ENCODE results near the gene PRKAG2. TPM values are rescaled to one million over a fixed set of nuclear protein-coding genes. Genes with fewer than 3 reads are reported as not detected.

PRKAG2 gene
- total RNA-seq, 2 experiments from 2014 or later = 18.4 to 29.9 TPM

DNA sequence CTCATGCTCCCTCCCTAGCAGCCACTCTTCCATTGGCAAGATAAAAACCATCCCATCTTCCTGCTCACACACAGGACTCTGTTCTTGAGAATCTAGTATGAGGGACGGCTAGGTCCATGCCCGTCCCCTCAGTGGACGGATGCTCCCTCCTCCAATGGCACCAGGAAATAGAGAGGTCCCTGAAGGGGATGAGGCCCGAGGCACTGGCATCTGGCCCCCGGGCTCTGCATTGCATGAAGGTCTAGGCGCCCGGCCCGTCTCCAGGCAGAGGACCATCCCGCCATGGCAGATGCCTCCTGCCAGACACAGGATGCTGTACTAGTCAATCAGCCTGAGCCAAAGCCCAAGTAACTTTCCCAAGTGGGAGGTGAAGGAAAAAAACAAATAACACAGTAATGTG is 15.0 kb downstream of the PRKAG2 start:
- H3K27ac Mint-ChIP-seq = no peak overlapping the region
- no peaks in the 10 kb centered on the region for H3K36me3 Mint-ChIP-seq
- H3K4me3 Mint-ChIP-seq = no peak overlapping the region
- no peaks in the 10 kb centered on the region for H3K9me3 Mint-ChIP-seq (ENCODE audit: low read depth)
- CTCF ChIA-PET = no interaction called here
- no peak for DNase-seq
- ATAC-seq = no peak
- H3K27me3 Mint-ChIP-seq = no peaks in the 10 kb centered on the region
- H3K4me1 Mint-ChIP-seq = no peaks in the 10 kb centered on the region

DNA sequence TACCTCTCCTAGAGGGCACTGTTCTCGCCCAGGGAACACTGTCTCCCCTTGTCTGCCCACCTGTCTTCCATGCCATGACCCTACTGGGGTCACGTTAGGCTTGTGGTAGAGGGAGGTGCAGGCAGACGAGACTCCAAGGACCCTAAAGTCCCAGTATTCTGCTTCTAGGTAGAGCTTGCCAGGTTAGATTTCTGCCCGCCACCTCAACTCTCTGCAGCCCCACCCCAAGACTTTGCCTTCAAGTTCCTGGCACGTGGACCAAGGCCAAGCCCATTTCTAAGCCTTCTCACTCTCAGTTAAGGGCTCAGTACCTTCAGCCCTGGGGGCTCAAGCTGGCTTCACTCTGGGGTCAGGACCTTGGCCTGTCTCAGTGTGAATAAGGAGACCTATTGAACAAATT is 16.1 kb downstream of the PRKAG2 start:
- no peak for DNase-seq
- H3K36me3 Mint-ChIP-seq = no peaks in the 10 kb centered on the region
- H3K9me3 Mint-ChIP-seq (ENCODE audit: low read depth) = no peaks in the 10 kb centered on the region
- H3K4me3 Mint-ChIP-seq = no peak overlapping the region
- CTCF ChIA-PET = no interaction called here
- H3K27me3 Mint-ChIP-seq = no peaks in the 10 kb centered on the region
- H3K4me1 Mint-ChIP-seq = no peaks in the 10 kb centered on the region
- no peak overlapping the region for H3K27ac Mint-ChIP-seq
- ATAC-seq = no peak

DNA sequence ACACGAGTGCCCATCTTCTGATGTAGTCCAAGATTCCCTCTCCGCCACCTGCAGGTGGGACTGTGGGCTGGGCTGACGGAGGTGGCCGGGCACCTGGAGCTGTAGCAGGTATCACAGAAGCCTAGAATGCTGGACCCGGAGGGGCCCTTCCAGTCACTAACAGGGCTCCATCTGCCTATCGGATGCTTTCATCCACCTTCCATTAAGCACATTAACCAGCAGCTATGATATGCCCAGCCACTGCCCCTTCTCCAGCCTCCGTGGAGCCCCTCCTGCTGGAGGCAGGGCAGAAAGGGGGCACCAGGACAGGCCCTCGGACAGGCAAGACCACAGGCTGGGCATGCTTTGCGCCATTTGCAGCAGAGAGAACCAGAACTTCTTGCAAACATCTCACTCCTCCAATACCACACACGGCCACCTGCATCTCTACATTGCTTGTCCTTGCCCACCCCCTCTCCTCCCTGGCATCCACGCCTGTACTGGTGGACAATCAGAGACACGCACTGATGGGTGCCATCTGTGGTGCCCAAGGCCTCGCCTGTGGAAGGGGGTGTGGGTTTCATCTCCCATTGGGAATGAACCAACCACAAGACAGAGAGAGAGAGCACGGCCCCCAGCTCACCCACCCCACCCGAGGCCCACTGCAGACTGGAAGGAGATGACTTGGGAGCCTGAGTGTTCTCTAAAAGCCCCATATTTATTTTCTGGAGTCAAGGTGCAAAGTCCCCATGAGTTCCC is 16.8 kb downstream of the PRKAG2 start:
- H3K36me3 Mint-ChIP-seq = no peaks in the 10 kb centered on the region
- DNase-seq (no peak), ATAC-seq (no peak)
- CTCF ChIA-PET = no interaction called here
- no peak overlapping the region for H3K4me3 Mint-ChIP-seq
- H3K9me3 Mint-ChIP-seq (ENCODE audit: low read depth) = no peaks in the 10 kb centered on the region
- no peaks in the 10 kb centered on the region for H3K4me1 Mint-ChIP-seq
- no peaks in the 10 kb centered on the region for H3K27me3 Mint-ChIP-seq
- H3K27ac Mint-ChIP-seq = no peak overlapping the region

DNA sequence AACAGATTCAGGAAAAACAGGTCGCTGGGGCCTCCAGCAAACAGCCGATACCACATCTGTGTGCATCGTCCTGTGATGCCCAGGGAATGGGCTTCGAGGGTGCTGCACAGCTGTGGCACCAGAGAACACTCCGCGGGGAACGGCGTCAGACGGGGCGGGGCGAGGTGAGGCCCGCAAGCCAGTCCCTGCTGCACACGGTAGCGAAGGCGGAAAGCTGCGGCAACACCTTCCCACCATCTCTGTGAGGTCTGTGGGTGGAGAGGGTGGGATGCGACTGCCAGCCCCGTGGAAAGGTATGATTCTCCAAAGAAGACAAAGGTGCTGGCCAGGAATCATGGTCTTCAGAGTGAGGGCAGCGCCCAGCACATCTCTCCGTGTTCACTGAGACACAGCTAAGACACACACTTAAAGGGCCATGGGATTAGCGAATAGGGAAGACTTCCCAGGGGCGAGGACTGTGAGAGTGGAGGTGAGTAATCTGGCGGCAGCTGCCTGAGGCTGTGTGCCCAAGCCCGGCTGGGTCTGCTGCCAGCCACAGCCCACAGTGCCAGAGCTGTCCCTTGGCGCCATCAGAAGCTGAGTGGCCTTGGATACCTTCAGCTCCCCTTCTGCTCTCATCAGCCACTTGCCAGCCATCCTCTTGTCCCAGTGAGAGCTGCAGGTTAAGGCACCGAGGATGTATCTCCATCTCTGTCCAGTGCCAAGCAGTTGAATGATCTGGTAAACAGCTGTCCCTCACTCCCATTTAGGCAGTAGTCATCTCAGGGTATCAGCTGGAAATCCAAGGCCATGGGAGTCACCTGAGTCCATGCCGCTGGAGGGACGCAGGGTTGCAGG is 17.6 kb downstream of the PRKAG2 start:
- Mint-ChIP-seq H3K27ac (no peak overlapping the region), H3K36me3 (no peaks in the 10 kb centered on the region), H3K27me3 (no peaks in the 10 kb centered on the region), H3K4me3 (no peak overlapping the region), H3K9me3 (ENCODE audit: low read depth) (no peaks in the 10 kb centered on the region), H3K4me1 (no peaks in the 10 kb centered on the region)
- CTCF ChIA-PET = interaction anchor here (0.6 kb wide), 1 partner anchor 77 kb away, joined by 3 read pairs; no protein-coding TSS in a partner anchor
- DNase-seq (no peak), ATAC-seq (no peak)

DNA sequence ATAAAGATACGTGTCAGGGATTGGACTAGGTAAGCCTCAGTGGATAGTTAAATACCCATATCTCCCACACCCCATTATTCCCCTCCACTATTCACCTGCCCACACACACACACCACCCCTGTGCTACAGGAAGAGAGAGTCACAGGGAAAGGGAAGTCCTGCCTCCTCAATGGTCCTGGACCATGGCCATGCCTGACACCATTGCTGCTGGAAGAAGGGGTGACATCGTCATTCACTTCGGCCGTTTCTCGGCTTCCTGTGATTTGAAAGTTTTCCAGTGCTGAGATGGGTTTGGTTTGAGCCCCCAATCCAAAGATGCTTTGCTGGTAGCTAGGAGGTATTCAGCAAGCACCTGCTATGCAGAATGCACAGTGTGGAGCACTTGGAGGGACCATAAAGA is 18.5 kb downstream of the PRKAG2 start:
- Mint-ChIP-seq H3K4me3 (no peak overlapping the region), H3K36me3 (no peaks in the 10 kb centered on the region), H3K27ac (no peak overlapping the region), H3K9me3 (ENCODE audit: low read depth) (no peaks in the 10 kb centered on the region), H3K27me3 (no peaks in the 10 kb centered on the region), H3K4me1 (no peaks in the 10 kb centered on the region)
- ATAC-seq = no peak
- CTCF ChIA-PET = no interaction called here
- DNase-seq = no peak

DNA sequence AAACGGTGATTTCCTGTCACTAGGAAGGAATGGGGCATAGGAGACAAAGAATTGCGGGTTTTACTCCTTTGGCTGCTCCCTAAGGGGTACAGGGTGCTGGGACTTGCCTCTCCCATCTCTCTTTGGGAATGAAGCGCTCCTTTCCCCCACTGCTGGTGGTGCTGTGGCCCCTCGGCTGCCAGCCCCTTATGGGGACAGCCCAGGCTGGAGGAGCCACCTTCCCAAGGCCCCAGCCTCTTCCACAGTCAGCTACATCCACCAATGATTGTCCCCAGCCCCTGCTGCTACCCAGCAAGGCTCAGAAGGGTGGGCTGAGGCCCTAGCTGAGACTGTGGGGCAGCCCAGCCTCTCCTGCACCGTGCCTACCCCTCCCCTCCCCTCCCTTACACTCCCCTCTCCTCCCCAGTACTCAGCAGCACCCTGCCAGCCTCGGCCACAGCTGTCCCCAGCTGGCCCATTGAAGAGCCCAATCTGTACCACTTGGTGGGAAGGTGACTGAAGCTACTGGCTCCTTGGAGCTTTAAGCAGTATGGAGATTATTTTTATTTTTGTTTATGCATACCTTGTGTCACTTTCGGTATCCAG is 19.0 kb downstream of the PRKAG2 start:
- DNase-seq (no peak), ATAC-seq (no peak)
- CTCF ChIA-PET = no interaction called here
- Mint-ChIP-seq H3K4me1 (no peaks in the 10 kb centered on the region), H3K4me3 (no peak overlapping the region), H3K36me3 (no peaks in the 10 kb centered on the region), H3K9me3 (ENCODE audit: low read depth) (no peaks in the 10 kb centered on the region), H3K27me3 (no peaks in the 10 kb centered on the region), H3K27ac (no peak overlapping the region)

DNA sequence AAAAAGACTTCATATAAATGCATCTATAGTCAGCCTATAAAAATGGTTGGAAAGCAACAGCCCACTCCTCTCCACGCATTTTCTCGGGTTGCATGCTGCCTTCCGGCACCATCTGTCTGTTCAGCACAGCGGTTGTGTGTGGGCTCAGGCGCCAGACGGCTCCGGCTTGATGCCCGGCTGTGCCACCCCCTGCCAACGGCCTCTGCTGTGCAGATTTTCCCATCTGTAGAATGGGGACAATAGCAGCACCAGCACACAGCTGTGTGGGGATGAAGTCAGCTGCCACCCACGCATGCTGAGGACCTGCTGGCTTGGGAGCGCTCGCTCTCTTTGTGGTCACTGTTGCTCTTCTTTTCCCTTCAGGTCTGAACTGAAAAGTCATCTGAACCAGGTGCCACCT is 19.5 kb downstream of the PRKAG2 start:
- ATAC-seq (no peak), DNase-seq (no peak)
- no peaks in the 10 kb centered on the region for H3K27me3 Mint-ChIP-seq
- H3K4me3 Mint-ChIP-seq = no peak overlapping the region
- H3K36me3 Mint-ChIP-seq = no peaks in the 10 kb centered on the region
- H3K4me1 Mint-ChIP-seq = no peaks in the 10 kb centered on the region
- CTCF ChIA-PET = no interaction called here
- H3K27ac Mint-ChIP-seq = no peak overlapping the region
- H3K9me3 Mint-ChIP-seq (ENCODE audit: low read depth) = no peaks in the 10 kb centered on the region

DNA sequence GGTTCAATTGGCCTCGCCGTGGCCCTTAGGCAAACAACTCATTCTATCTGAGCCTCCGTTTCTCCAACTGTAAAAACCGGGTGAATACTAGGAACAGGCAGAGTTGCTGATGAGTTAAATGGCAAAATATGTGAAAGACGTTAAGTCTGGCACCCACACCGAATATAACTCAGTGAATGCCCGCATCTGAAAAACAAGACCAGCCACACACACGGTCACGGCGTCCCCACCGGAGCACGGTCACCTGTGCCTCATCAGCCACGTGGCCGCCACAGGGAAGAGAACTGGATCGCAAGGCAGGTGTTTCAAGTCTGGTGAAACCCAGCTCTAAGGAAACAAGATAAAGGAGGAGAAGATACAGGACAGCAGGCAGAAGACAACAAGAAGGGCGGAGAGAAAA is 20.4 kb downstream of the PRKAG2 start:
- Mint-ChIP-seq H3K27ac (no peak overlapping the region), H3K36me3 (no peaks in the 10 kb centered on the region), H3K4me1 (peaks cover 4% of the 10 kb centered on the region), H3K4me3 (no peak overlapping the region), H3K9me3 (ENCODE audit: low read depth) (no peaks in the 10 kb centered on the region), H3K27me3 (no peaks in the 10 kb centered on the region)
- ATAC-seq (no peak), DNase-seq (no peak)
- CTCF ChIA-PET = no interaction called here

DNA sequence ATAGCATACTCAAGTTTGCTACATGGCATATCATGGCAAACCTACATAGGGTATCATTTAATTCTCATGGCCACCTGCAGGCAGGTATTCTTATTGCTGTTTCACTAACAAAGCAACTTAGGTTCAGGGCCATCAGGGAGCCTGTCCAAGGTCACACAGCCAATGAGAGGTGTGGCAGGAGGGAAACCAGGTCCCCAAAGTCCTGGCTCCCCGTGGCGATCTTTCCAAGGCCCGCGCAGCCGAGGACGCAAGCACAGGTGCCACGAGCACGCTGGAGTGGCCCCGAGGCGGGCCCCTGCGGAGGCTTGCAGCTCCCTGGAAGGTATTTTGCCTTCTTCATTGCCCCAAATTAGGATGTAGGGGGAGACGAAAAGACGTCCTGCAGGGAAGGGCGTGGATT is 20.8 kb downstream of the PRKAG2 start:
- Mint-ChIP-seq H3K27ac (no peak overlapping the region), H3K4me1 (peaks cover 8% of the 10 kb centered on the region), H3K4me3 (no peak overlapping the region), H3K27me3 (no peaks in the 10 kb centered on the region), H3K36me3 (no peaks in the 10 kb centered on the region), H3K9me3 (ENCODE audit: low read depth) (no peaks in the 10 kb centered on the region)
- CTCF ChIA-PET = no interaction called here
- no peak for ATAC-seq
- DNase-seq = no peak

DNA sequence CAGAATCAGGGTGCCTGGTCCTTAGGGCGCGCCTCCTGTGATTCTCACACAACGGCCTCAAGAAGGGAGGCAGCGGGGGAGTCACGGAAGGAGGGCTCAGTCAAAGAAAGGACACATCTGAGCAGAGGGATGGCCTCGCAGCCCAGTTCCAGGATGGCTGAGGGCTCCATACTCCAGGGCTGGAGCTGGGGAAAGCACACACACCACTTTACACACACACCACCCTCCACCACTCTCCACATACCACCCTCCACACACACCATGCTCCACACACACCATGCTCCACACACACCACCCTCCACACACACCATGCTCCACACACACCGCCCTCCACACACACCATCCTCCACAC is 22.2 kb downstream of the PRKAG2 start:
- Mint-ChIP-seq H3K4me1 (peaks cover 14% of the 10 kb centered on the region), H3K4me3 (no peak overlapping the region), H3K36me3 (no peaks in the 10 kb centered on the region), H3K27me3 (no peaks in the 10 kb centered on the region), H3K27ac (no peak overlapping the region), H3K9me3 (ENCODE audit: low read depth) (no peaks in the 10 kb centered on the region)
- ATAC-seq = no peak
- CTCF ChIA-PET = no interaction called here
- no peak for DNase-seq

DNA sequence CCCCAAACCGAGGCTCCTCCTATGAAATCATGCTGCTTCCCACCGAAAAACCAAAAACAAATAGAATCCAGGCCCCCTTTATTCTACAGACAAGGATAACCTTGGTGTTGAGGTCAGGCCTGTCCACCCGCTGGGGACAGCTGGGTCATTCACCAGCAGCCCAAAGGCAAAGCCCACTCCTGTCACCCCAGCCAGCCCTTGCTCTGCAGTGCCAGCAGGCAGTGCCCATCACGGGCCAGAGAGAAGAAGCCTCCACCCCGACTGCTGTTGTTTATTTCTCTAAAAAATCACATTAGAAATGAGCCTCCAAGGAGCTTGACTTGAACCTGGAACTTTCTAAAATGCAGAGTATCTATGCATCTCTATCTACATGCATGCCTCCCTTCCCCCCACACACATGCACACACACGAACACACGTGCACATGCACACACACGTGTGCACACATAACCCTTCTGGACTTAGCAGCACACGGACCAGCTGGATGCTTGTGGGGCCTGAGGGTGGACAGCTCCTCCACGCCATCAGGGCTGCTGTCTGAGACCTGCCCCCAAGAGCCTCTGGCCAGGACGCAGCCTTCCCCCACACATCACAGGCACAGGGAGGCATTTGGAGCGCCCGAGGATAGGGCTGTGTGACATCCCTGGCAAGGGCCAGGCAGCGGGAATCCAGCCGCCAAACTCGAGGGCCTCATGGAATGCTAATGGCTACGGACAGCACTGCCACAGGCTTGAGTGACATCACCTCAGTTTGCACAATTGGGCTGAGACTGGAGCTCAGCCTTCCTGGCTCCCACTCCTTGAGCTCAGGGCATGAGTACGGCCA is 22.8 kb downstream of the PRKAG2 start:
- CTCF ChIA-PET = no interaction called here
- H3K9me3 Mint-ChIP-seq (ENCODE audit: low read depth) = no peaks in the 10 kb centered on the region
- ATAC-seq (no peak), DNase-seq (no peak)
- H3K27me3 Mint-ChIP-seq = no peaks in the 10 kb centered on the region
- no peak overlapping the region for H3K27ac Mint-ChIP-seq
- H3K36me3 Mint-ChIP-seq = no peaks in the 10 kb centered on the region
- no peak overlapping the region for H3K4me3 Mint-ChIP-seq
- H3K4me1 Mint-ChIP-seq = peaks cover 14% of the 10 kb centered on the region

DNA sequence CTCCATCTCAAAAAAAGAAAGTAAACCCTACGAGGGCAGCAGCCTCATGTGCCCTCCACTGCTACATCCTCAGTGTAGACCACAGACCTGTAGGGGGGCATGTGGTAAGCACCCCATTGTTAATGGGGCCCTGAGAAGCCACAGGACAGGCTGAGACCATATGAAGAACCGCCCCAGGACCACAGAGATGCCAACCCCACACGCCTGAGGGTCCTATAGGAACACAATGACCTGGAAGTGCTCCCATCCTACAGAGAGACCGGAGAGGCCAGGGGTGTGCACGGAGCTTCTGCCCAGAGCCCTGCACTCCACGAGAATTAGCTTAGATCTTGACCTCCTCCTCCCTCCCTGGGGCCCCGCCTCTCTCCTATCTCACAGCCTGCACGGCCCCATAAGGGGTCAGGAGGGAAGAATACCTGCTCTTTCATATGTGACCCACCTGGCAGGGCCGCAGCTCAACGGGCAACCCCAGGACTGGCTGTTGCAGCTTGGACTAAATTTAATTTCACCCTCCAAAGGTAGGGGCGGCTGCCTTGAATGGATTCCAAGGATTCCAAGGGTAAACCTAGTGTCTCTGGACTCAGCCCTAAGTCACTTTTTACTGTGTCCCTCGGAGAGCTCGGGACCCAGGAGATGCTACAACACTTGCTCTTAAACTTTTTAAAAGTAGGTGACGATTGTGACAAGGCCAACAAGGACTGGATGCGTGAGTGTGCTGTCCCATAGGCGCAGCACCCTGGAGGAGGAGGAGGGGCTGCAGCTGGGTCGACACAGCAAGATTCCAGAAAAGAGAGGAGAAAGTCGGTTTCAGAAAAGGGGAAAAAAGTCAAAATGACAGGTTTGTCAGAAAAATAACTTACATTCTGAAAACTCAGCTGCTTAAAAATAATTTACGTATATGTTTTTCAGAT is 24.2 kb downstream of the PRKAG2 start:
- Mint-ChIP-seq H3K27me3 (no peaks in the 10 kb centered on the region), H3K4me3 (no peak overlapping the region), H3K36me3 (no peaks in the 10 kb centered on the region), H3K9me3 (ENCODE audit: low read depth) (no peaks in the 10 kb centered on the region), H3K4me1 (peaks cover 14% of the 10 kb centered on the region), H3K27ac (no peak overlapping the region)
- CTCF ChIA-PET = no interaction called here
- ATAC-seq (no peak), DNase-seq (no peak)

DNA sequence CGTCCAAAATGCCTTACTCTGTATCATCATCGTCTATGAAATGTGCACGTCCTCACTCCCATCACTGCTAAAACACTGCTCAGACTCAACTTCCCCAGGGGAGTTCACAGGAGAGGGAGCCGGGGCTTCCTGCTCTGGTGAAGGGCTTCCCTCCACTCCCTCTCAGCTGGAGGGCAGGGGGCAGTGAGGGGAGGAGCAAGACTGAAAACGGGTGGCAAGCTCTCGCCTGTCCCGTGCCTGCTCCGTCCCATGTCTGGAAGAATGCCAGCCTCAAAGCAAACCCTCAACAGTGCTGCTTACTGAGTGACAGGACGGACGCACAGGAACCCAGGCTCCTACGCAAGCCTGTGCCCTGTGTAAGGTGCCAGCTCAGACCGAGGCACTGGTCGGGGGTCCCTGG is 25.1 kb downstream of the PRKAG2 start:
- ATAC-seq (no peak), DNase-seq (no peak)
- no peaks in the 10 kb centered on the region for H3K27me3 Mint-ChIP-seq
- peaks cover 14% of the 10 kb centered on the region for H3K4me1 Mint-ChIP-seq
- no peak overlapping the region for H3K27ac Mint-ChIP-seq
- peak overlapping the region; percentile 14 for H3K4me3 Mint-ChIP-seq
- CTCF ChIA-PET = interaction anchor here (1.1 kb wide), 1 partner anchor 70 kb away, joined by 3 read pairs; no protein-coding TSS in a partner anchor
- no peaks in the 10 kb centered on the region for H3K36me3 Mint-ChIP-seq
- no peaks in the 10 kb centered on the region for H3K9me3 Mint-ChIP-seq (ENCODE audit: low read depth)
